Loucy (cell line): ENCODE results near the gene ADAMTS5.

Experiments used
- H2AFZ ChIP-seq: fragments of 200-600 bp; sonication (generic); 2 replicates; pipeline ENCODE4 v1.6.0; 2016; ENCODE audit warnings: antibody characterized with exemption, mild to moderate bottlenecking, low read length, moderate library complexity
- H3F3A ChIP-seq: fragments of 200-600 bp; 2 replicates; pipeline ENCODE4 v1.6.0; 2016; ENCODE audit warnings: antibody characterized with exemption, low read depth, mild to moderate bottlenecking
- H3K27me3 ChIP-seq: fragments of 200-600 bp; sonication (generic); 2 replicates; pipeline ENCODE4 v1.6.1; 2014; ENCODE audit warnings: low read length, mild to moderate bottlenecking; ENCODE audit not compliant: insufficient read depth, poor library complexity, severe bottlenecking
- H3K36me3 ChIP-seq: fragments of 200-600 bp; sonication (generic); 2 replicates; pipeline ENCODE4 v1.6.1; 2016; ENCODE audit warnings: low read length; ENCODE audit not compliant: insufficient read depth
- H3K4me1 ChIP-seq: fragments of 200-600 bp; sonication (generic); 2 replicates; pipeline ENCODE4 v1.5.1; 2014; ENCODE audit warnings: low read length, mild to moderate bottlenecking; ENCODE audit not compliant: insufficient read depth, poor library complexity, severe bottlenecking
- H3K4me2 ChIP-seq: fragments of 200-600 bp; sonication (generic); 2 replicates; pipeline ENCODE4 v1.6.0; 2014; ENCODE audit warnings: antibody characterized with exemption, low read length, low read depth, mild to moderate bottlenecking; ENCODE audit not compliant: poor library complexity, severe bottlenecking
- H3K4me3 ChIP-seq: fragments of 200-600 bp; sonication (generic); 2 replicates; pipeline ENCODE4 v1.5.1; 2014; ENCODE audit warnings: low read length, mild to moderate bottlenecking, mixed read lengths; ENCODE audit not compliant: poor library complexity, severe bottlenecking
- H3K79me2 ChIP-seq: fragments of 200-600 bp; sonication (generic); 2 replicates; pipeline ENCODE4 v1.6.1; 2014; ENCODE audit warnings: low read length; ENCODE audit not compliant: insufficient read depth
- H3K9ac ChIP-seq: fragments of 200-600 bp; sonication (generic); 2 replicates; pipeline ENCODE4 v1.6.0; 2014; ENCODE audit warnings: mild to moderate bottlenecking, low read depth, low read length, moderate library complexity; ENCODE audit not compliant: poor library complexity, severe bottlenecking
- H3K9me2 ChIP-seq: fragments of 200-600 bp; sonication (generic); replicated peaks from 2 replicates; pipeline ENCODE4 v1.6.1; 2016; ENCODE audit warnings: low read depth, low read length, mixed read lengths
- H3K9me3 ChIP-seq: fragments of 200-600 bp; sonication (generic); 2 replicates; pipeline ENCODE4 v1.6.1; 2014; ENCODE audit warnings: mild to moderate bottlenecking, antibody characterized with exemption, low read length, low read depth; ENCODE audit not compliant: insufficient read depth
- H4K20me1 ChIP-seq: fragments of 200-600 bp; sonication (generic); 2 replicates; pipeline ENCODE4 v1.6.0; 2014; ENCODE audit warnings: antibody characterized with exemption, low read length, mild to moderate bottlenecking; ENCODE audit not compliant: insufficient read depth, poor library complexity, severe bottlenecking
- CTCF ChIP-seq: fragments of 200-600 bp; sonication (generic); conservative IDR thresholded peaks from 2 replicates; pipeline ENCODE4 v1.5.1; 2014; ENCODE audit warnings: mild to moderate bottlenecking, antibody characterized with exemption, low read length
- EZH2phosphoT487 ChIP-seq: fragments of 200-600 bp; IDR thresholded peaks from 2 replicates; pipeline ENCODE4 v1.6.1; 2018; ENCODE audit warnings: antibody characterized with exemption, mild to moderate bottlenecking, moderate library complexity, borderline replicate concordance

The ADAMTS5 gene

GRCh38 chr21:26965907-26966581 is 844 bp downstream of the ADAMTS5 start:
- no peaks in the 10 kb centered on the region for H3K79me2 ChIP-seq
- no peak for TF ChIP-seq CTCF
- TF ChIP-seq EZH2phosphoT487: no peak
- H3K36me3 ChIP-seq: no peaks in the 10 kb centered on the region
- no peak overlapping the region for H2AFZ ChIP-seq
- H3K4me3 ChIP-seq: no peak overlapping the region
- no peaks in the 10 kb centered on the region for H3K27me3 ChIP-seq
- H4K20me1 ChIP-seq: no peaks in the 10 kb centered on the region
- no peak overlapping the region for H3K4me2 ChIP-seq
- H3K9me3 ChIP-seq: no peaks in the 10 kb centered on the region
- H3K4me1 ChIP-seq: no peaks in the 10 kb centered on the region
- H3K9me2 ChIP-seq: no peaks in the 10 kb centered on the region
- H3K9ac ChIP-seq: no peak overlapping the region
- no peaks in the 10 kb centered on the region for H3F3A ChIP-seq

- H3K4me2 ChIP-seq: no peak overlapping the region
- H3K36me3 ChIP-seq: no peaks in the 10 kb centered on the region
- H3F3A ChIP-seq: no peaks in the 10 kb centered on the region
- no peaks in the 10 kb centered on the region for H3K79me2 ChIP-seq
- H3K9me3 ChIP-seq: no peaks in the 10 kb centered on the region
- no peaks in the 10 kb centered on the region for H3K9me2 ChIP-seq
- TF ChIP-seq EZH2phosphoT487: no peak
- no peak for TF ChIP-seq CTCF
- H3K9ac ChIP-seq: no peak overlapping the region
- H2AFZ ChIP-seq: no peak overlapping the region
- no peaks in the 10 kb centered on the region for H3K27me3 ChIP-seq
- H4K20me1 ChIP-seq: no peaks in the 10 kb centered on the region
- H3K4me3 ChIP-seq: no peak overlapping the region
- H3K4me1 ChIP-seq: no peaks in the 10 kb centered on the region
Observed at GRCh38 chr21:26965040-26965906, 1.6 kb downstream of the ADAMTS5 start.

- no peaks in the 10 kb centered on the region for H4K20me1 ChIP-seq
- no peaks in the 10 kb centered on the region for H3K79me2 ChIP-seq
- H3K27me3 ChIP-seq: no peaks in the 10 kb centered on the region
- no peak overlapping the region for H3K4me3 ChIP-seq
- no peak overlapping the region for H3K4me2 ChIP-seq
- H3K4me1 ChIP-seq: no peaks in the 10 kb centered on the region
- H2AFZ ChIP-seq: no peak overlapping the region
- H3K9ac ChIP-seq: no peak overlapping the region
- H3K36me3 ChIP-seq: no peaks in the 10 kb centered on the region
- no peaks in the 10 kb centered on the region for H3K9me3 ChIP-seq
- TF ChIP-seq CTCF (no peak), EZH2phosphoT487 (no peak)
- no peaks in the 10 kb centered on the region for H3K9me2 ChIP-seq
- no peaks in the 10 kb centered on the region for H3F3A ChIP-seq
Observed at GRCh38 chr21:26964170-26964778, 2.6 kb downstream of the ADAMTS5 start.
